ENCODE results near the gene IL1RAPL1.

- TF ChIP-seq, protein P1, sequence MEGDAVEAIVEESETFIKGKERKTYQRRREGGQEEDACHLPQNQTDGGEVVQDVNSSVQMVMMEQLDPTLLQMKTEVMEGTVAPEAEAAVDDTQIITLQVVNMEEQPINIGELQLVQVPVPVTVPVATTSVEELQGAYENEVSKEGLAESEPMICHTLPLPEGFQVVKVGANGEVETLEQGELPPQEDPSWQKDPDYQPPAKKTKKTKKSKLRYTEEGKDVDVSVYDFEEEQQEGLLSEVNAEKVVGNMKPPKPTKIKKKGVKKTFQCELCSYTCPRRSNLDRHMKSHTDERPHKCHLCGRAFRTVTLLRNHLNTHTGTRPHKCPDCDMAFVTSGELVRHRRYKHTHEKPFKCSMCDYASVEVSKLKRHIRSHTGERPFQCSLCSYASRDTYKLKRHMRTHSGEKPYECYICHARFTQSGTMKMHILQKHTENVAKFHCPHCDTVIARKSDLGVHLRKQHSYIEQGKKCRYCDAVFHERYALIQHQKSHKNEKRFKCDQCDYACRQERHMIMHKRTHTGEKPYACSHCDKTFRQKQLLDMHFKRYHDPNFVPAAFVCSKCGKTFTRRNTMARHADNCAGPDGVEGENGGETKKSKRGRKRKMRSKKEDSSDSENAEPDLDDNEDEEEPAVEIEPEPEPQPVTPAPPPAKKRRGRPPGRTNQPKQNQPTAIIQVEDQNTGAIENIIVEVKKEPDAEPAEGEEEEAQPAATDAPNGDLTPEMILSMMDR (conservative IDR thresholded peaks at IDR 0.05; ENCODE audit: low read depth in 2 of 2) = no peak
- TF ChIP-seq ZNF331 (CRISPR knock-in tag; IDR thresholded peaks at IDR 0.05; ENCODE audit: low read depth) (no peak), POLR2AphosphoS5 (IDR thresholded peaks at IDR 0.05; ENCODE audit: low read depth) (no peak), EZH2phosphoT487 (IDR thresholded peaks at IDR 0.05; ENCODE audit: unreplicated experiment) (no peak), EZH2 (IDR thresholded peaks at IDR 0.05; ENCODE audit: low read depth, unreplicated experiment) (no peak)
These were observed 600.0 kb downstream of the IL1RAPL1 start for GRCh38 chrX:29187264-29187663.

All from GM23338 (cell line).